Endothelial cell of umbilical vein (primary cell): ENCODE data around the gene RELL2. TPM values are rescaled to one million over a fixed set of nuclear protein-coding genes. Genes with fewer than 3 reads are reported as not detected.
A peak's percentile ranks its signal among the peaks of the same experiment; 100 is the strongest.

Experiments used
- BruUV-seq: library from RNA; stranded (reverse); fragments of 400-500 nt; replicated peaks from 2 replicates; lab custom pipeline; 2021; lab: Mats Ljungman, UMichigan
- CTCF ChIA-PET: fragments of 300-600, 350-600 bp; sonication (Branson Sonifier 250); formaldehyde crosslinking; loops from one replicate; lab custom pipeline; 2021; ENCODE audit warnings: antibody characterized with exemption, inconsistent platforms; lab: Charles Lee
- POLR2A ChIA-PET: fragments of 300-600, 350-600 bp; sonication (Branson Sonifier 250); formaldehyde crosslinking; loops from one replicate; lab custom pipeline; 2021; ENCODE audit warnings: antibody characterized with exemption, inconsistent platforms; lab: Charles Lee
- DNase-seq: peaks from one replicate; pipeline ENCODE4 v3.0.0-alpha.2; 2011; ENCODE audit warnings: low read depth, low spot score
- FAIRE-seq: peaks from 2 replicates; lab custom pipeline; 2011; peaks lifted over from hg19 to GRCh38; lab: Jason Lieb, UNC
- H2AFZ ChIP-seq: 2 replicates; pipeline ENCODE4 v1.6.0; 2012; ENCODE audit warnings: low read depth, low read length, control low read depth, inconsistent platforms
- H3K27ac ChIP-seq: 2 replicates; pipeline ENCODE4 v1.5.1; 2011; ENCODE audit warnings: low read depth, mild to moderate bottlenecking, control low read depth, low read length, moderate library complexity; ENCODE audit not compliant: insufficient read depth
- H3K27me3 ChIP-seq, 2 experiments: 2 replicates each; pipeline versions ENCODE4 v1.6.0 to v1.6.1; 2011; ENCODE audit warnings: low read length in 2 of 2, mixed read lengths in 1 of 2; ENCODE audit not compliant: control insufficient read depth in 2 of 2, insufficient read depth in 2 of 2
- H3K36me3 ChIP-seq, 2 experiments: 2 replicates in 1 of 2; 3 replicates in 1 of 2; pipeline ENCODE4 v1.5.1; 2011; ENCODE audit warnings: low read length in 2 of 2, mild to moderate bottlenecking in 1 of 2, moderate library complexity in 1 of 2; ENCODE audit not compliant: control insufficient read depth in 2 of 2, insufficient read depth in 2 of 2; ENCODE audit errors: extremely low read depth in 1 of 2
- H3K4me1 ChIP-seq: 3 replicates; pipeline ENCODE4 v1.5.1; 2011; ENCODE audit warnings: mild to moderate bottlenecking, low read length; ENCODE audit not compliant: control insufficient read depth, insufficient read depth; ENCODE audit errors: extremely low read depth
- H3K4me2 ChIP-seq: 2 replicates; pipeline ENCODE4 v1.6.1; 2011; ENCODE audit warnings: low read length, control low read depth, mixed read lengths; ENCODE audit not compliant: insufficient read depth
- H3K4me3 ChIP-seq, 3 experiments: fragments of 200-600 bp in 1 of 3; sonication (generic), shearing (Covaris generic) in 1 of 3; replicated peaks in 1 of 3; 2 replicates each; pipeline ENCODE4 v1.5.1; 2011 to 2016; ENCODE audit warnings: control low read depth in 3 of 3, low read length in 3 of 3, mild to moderate bottlenecking in 2 of 3, inconsistent platforms in 1 of 3, low read depth in 1 of 3, moderate library complexity in 1 of 3; ENCODE audit not compliant: insufficient read depth in 1 of 3
- H3K79me2 ChIP-seq: 2 replicates; pipeline ENCODE4 v1.6.0; 2012; ENCODE audit warnings: low read length, inconsistent platforms; ENCODE audit not compliant: control insufficient read depth, insufficient read depth
- H3K9ac ChIP-seq: replicated peaks from 2 replicates; pipeline ENCODE3; 2011; ENCODE audit warnings: low read length, control low read depth; ENCODE audit not compliant: insufficient read depth; ENCODE audit errors: extremely low read depth
- H3K9me1 ChIP-seq: replicated peaks from 3 replicates; pipeline ENCODE4 v1.6.0; 2011; ENCODE audit warnings: mild to moderate bottlenecking, low read length; ENCODE audit not compliant: control insufficient read depth, insufficient read depth; ENCODE audit errors: extremely low read depth
- H3K9me3 ChIP-seq: replicated peaks from 2 replicates; pipeline ENCODE4 v1.5.1; 2012; ENCODE audit warnings: low read length, inconsistent platforms; ENCODE audit not compliant: control insufficient read depth, insufficient read depth
- H4K20me1 ChIP-seq: replicated peaks from 2 replicates; pipeline ENCODE3; 2011; ENCODE audit warnings: mild to moderate bottlenecking, low read length; ENCODE audit not compliant: control insufficient read depth, insufficient read depth; ENCODE audit errors: extremely low read depth
- CTCF ChIP-seq, 2 donors: IDR thresholded peaks; 1 replicate in 1 of 2; 2 replicates in 1 of 2; pipeline ENCODE4 v1.5.1; 2011; ENCODE audit warnings: low read length in 2 of 2, mild to moderate bottlenecking in 2 of 2, moderate library complexity in 2 of 2, control low read depth in 1 of 2, inconsistent platforms in 1 of 2, low read depth in 1 of 2; ENCODE audit not compliant: insufficient read depth in 1 of 2; ENCODE audit errors: extremely low read depth in 1 of 2
- EZH2 ChIP-seq: IDR thresholded peaks from 2 replicates; pipeline ENCODE4 v1.6.1; 2012; ENCODE audit warnings: borderline replicate concordance, low read depth, mild to moderate bottlenecking, moderate library complexity, low read length, inconsistent platforms; ENCODE audit not compliant: severe bottlenecking
- GATA2 ChIP-seq: IDR thresholded peaks from 2 replicates; pipeline ENCODE4 v1.7.0; 2011; ENCODE audit warnings: low read depth, mild to moderate bottlenecking, moderate library complexity, mixed read lengths, low read length; ENCODE audit not compliant: insufficient read length, insufficient read depth
- JUN ChIP-seq: IDR thresholded peaks from 2 replicates; pipeline ENCODE4 v1.6.1; 2011; ENCODE audit warnings: borderline replicate concordance, low read depth; ENCODE audit not compliant: insufficient read length, insufficient read depth
- MYC ChIP-seq: IDR thresholded peaks from one replicate; pipeline ENCODE4 v1.6.1; 2011; ENCODE audit warnings: mild to moderate bottlenecking, low read depth, low read length
- POLR2A ChIP-seq: IDR thresholded peaks from 2 replicates; pipeline ENCODE4 v1.6.1; 2012; ENCODE audit warnings: low read depth, mild to moderate bottlenecking, control low read depth, low read length
- POLR2AphosphoS5 ChIP-seq: IDR thresholded peaks from 2 replicates; pipeline ENCODE4 v1.6.1; 2012; ENCODE audit warnings: low read depth, mild to moderate bottlenecking, control low read depth, low read length, moderate library complexity; ENCODE audit not compliant: insufficient read depth
- dilution Hi-C: fragments of 300-500 bp; cut with MboI; formaldehyde crosslinking; loops from one replicate; pipeline ENCODE4 v1.15.0; 2019; ENCODE audit warnings: low sequenced_read_pairs; ENCODE audit not compliant: extremely low pct_ligation_motif_present
- intact Hi-C: fragments of 100-400 bp; cut with micrococcal nuclease; formaldehyde crosslinking; loops from one replicate; pipeline ENCODE4 v1.10.0; 2022
- polyA plus RNA-seq, 4 experiments: library from polyadenylated mRNA; depleted of rRNA in 3 of 4; stranded (reverse) in 3 of 4; unstranded in 1 of 4; fragments of >200 nt; gene quantifications; 2 replicates each; pipeline versions ENCODE4 v1.2.1 to v1.2.3, GENCODE V29; 2011 to 2012; ENCODE audit warnings: missing spikeins in 1 of 4
- total RNA-seq: library from RNA; stranded (reverse); gene quantifications from 2 replicates; pipeline ENCODE4 v1.2.3, GENCODE V29; 2021

RELL2 gene
- total and polyA plus RNA-seq, 2 donors (not counting 3 experiments of a cell fraction or from before 2014, with no cell fraction given): 3.4 to 3.6 TPM

- BruUV-seq: no TSS peak
- TF ChIP-seq MYC (no peak), POLR2A (no peak), JUN (no peak), GATA2 (no peak), POLR2AphosphoS5 (no peak)
- ChIA-PET POLR2A (interaction anchor here (0.6 kb wide), 1 partner anchor 165 kb away, joined by 3 read pairs; no protein-coding TSS in a partner anchor), CTCF (interaction anchor here (0.6 to 2.4 kb wide), 10 partner anchors 8 to 292 kb away, joined by 3 to 16 read pairs (median 4); no protein-coding TSS in a partner anchor)
- Histone ChIP-seq H4K20me1 (no peaks in the 10 kb centered on the region), H3K4me1 (peaks cover 7% of the 10 kb centered on the region), H3K9me1 (no peaks in the 10 kb centered on the region), H3K9me3 (no peaks in the 10 kb centered on the region), H3K4me3 (no peak overlapping the region), H3K9ac (no peak overlapping the region), H3K27ac (no peak overlapping the region), H3K27me3 (no peaks in the 10 kb centered on the region), H2AFZ (no peak overlapping the region), H3K79me2 (peaks cover 12% of the 10 kb centered on the region), H3K4me2 (no peak overlapping the region), H3K36me3 (peaks cover 25 to 59% of the 10 kb centered on the region in 2 experiments)
- intact Hi-C loops: no loop called here
- FAIRE-seq (no peak), DNase-seq (no peak)
- dilution Hi-C loops: no loop called here
Measured at GRCh38 chr5:141668601-141669265, 31.9 kb downstream of the RELL2 start.

- Histone ChIP-seq H3K9ac (no peak overlapping the region), H3K27ac (no peak overlapping the region), H4K20me1 (no peaks in the 10 kb centered on the region), H3K4me3 (no peak overlapping the region), H3K36me3 (peaks cover 22 to 57% of the 10 kb centered on the region in 2 experiments), H3K4me1 (peaks cover 7% of the 10 kb centered on the region), H3K9me1 (no peaks in the 10 kb centered on the region), H2AFZ (no peak overlapping the region), H3K27me3 (no peaks in the 10 kb centered on the region), H3K79me2 (peaks cover 13% of the 10 kb centered on the region), H3K4me2 (no peak overlapping the region), H3K9me3 (no peaks in the 10 kb centered on the region)
- dilution Hi-C loops (no loop called here), intact Hi-C loops (no loop called here)
- CTCF ChIA-PET: interaction anchor here (0.6 to 2.4 kb wide), 8 partner anchors 10 to 291 kb away, joined by 3 to 16 read pairs (median 4); no protein-coding TSS in a partner anchor
- no peak for DNase-seq
- no peak for FAIRE-seq
- TF ChIP-seq CTCF (IDR thresholded peaks at IDR 0.05; ENCODE audit: extremely low read depth in 1 of 2, insufficient read depth in 1 of 2, low read depth in 1 of 2, low read length in 2 of 2) (peak in 1 of 2 donors; percentile 4), EZH2 (no peak), POLR2A (peak; percentile 13)
- POLR2A ChIA-PET: interaction anchor here (0.6 kb wide), 1 partner anchor 164 kb away, joined by 3 read pairs; no protein-coding TSS in a partner anchor
- BruUV-seq: no TSS peak
Measured at GRCh38 chr5:141669520-141669919, 32.7 kb downstream of the RELL2 start.
